HG03108 (cell line): Measurements from ENCODE around the gene FCER2.
"Not testable (repeated sequence)": the region's sequence is repeated elsewhere in the genome, so short reads cannot be mapped to it uniquely, and the experiment has no call there.

Experiments
- ATAC-seq: cut with Tn5 transposase; IDR thresholded peaks from one replicate; pipeline ENCODE4 v1.9.1; 2021; ENCODE audit warnings: moderate library complexity; ENCODE audit not compliant: unreplicated experiment

FCER2 gene, protein sequence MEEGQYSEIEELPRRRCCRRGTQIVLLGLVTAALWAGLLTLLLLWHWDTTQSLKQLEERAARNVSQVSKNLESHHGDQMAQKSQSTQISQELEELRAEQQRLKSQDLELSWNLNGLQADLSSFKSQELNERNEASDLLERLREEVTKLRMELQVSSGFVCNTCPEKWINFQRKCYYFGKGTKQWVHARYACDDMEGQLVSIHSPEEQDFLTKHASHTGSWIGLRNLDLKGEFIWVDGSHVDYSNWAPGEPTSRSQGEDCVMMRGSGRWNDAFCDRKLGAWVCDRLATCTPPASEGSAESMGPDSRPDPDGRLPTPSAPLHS

DNA sequence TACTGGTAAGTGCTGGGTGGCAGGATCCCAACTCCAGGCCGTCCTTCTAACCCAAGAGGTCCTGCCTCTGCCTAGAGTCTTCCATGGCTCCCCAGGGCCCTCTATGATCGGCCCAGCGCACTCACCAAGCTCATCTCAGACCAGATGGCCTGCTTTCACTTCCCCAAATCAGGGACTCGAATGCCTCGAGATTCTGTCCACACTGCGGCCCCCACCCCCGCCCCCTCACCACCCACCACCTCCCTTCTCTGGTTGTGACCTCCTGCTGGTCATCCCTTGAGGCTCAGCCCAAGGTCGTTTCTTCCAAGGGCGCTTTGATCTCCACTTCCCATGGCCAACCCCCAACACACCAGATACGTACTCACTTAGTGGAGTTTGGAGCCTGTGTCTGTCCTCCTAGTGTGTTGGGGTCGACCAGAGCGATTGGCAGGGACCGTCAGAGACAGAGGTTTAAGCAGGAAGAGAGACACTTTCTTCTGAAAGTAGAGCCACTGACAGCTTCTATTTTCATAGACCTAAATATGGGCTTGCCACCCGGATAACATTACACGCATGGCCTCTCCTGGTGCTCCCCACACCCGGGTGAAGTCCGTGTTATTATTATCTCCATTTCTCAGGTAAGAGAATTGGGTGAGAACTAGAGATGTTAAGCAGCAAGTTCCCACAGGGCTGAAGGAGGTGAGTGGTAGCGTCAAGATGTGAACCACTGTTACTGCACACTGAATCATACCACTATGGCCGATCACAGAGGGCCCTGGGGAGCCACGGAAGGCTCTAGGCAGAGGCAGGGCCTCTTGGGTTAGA, at the start of gene FCER2:
Gene FCER2, minus strand, starts transcription at position 478 of the 804 bp plus-strand sequence. CDS start 2,371 bp downstream, outside the sequence.
- ATAC-seq = peak; percentile 39

DNA sequence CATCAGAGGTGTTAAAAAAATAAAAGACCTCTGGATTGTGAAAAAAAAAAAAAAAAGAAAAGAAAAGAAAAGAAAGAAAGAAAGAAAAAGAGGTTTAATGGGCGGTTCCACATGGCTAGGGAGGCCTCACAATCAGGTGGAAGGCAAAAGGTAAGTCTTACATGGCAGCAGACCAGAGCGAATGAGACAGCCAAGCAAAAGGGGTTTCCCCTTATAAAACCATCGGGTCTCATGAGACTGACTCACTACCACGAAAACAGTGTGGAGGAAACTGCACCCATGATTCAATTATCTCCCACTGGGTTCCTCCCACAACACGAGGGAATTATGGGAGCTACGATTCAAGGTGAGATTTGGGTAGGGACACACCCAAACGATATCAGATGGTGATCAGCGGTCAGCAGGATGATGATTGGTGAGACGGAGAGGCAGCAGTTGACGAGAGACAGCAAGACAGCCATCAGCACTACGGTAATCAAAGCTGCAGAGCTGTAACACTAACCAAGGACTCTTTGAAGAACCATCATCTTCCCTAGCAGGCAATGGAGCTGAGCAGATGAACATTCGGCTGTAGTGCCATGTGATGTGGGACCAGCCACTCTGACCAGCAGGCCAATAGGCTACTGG, 49.3 kb upstream of the FCER2 start:
- ATAC-seq = no peak

GRCh38 chr19:7748756-7749155, 46.8 kb upstream of the FCER2 start:
- ATAC-seq = no peak

DNA sequence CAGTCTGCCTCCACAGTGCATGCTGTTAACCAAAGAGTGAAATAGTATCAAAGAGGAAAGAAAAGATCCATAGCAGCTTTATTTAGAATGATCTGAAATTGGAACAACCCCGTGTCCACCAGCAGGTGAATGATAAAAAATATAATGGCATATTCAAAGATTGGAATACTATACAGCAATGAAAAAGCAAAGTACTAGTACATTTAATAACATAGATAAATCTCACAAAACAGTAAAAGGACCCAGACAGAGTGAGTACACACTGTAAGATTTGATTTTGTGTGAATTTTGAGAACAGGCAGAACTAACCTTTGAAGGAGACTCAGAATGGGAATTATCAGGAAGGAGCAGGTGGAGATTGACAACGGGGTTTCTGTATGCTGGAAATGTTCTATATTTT, 46.2 kb upstream of the FCER2 start:
- no peak for ATAC-seq

DNA sequence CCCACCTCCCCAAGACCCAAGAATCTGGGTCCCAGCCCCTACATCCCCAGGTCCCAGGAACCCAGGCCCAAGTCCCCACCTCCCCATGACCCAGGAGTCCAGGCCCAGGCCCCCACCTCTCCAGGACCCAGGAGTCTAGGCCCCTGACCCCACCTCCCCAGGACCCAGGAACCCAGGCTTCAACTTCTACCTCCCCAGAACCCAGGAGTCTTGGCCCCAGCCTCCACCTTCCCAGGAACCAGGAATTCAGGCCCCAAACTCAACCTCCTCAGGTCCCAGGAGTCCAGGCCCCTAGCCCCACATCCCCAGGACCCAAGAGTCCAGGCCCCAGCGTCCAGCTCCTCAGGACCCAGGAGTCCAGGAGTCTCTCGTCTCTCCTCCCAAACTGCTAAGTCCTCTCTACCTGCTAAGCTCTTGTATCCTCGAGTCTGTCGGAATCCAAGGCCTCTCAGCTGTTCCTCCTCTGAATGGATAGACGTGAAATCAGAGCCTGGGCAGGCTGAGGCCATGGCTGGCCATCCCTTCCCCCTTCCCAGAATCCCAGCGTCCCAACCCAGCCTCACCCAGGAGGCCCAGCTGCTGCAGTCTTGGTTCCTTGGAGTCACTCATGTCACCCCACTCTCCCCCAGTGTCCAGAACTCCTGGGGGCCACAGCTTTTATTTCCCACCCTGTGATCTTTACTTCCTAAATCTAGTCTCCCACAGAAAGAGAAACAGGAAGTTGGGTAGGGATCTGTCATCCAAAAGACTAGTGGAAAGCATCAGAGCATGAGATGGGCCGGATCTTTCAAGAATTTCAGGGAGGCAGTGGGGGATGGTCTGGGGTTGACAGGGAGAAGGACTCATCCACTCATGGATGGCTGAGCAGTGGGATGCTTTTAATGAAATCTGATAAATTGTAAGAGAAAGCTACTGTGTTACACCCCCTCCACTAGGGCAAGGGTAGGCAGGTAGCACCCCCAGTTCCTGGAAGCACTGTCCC, 45.3 kb upstream of the FCER2 start, which contains the start of gene CD209:
Gene CD209, minus strand, starts transcription at position 632 of the 982 bp plus-strand sequence. Its CDS starts 23 bp downstream, at position 609.
- no peak for ATAC-seq

DNA sequence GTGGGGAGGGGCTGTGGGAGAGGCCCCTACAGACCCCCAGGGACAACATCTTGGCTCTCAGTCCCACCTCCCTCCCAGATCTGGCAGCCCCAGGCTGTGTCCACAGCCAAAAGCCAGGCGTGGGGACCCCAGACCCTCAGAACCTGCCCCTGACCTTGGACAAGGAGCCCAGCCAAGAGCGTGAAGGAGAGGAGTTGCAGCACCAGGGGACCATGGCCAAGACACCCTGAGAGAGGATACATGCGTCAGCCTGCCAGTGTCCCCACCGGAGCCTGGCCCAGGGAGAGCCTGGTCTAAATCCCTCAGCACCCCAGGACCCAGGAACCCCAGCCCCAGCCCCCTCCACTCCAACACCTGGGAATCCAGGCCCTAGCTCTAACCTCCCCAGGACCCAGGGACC, 44.4 kb upstream of the FCER2 start:
- ATAC-seq = not testable (repeated sequence)

- ATAC-seq = no peak
Observed at GRCh38 chr19:7744871-7745650, 43.1 kb upstream of the FCER2 start.

GRCh38 chr19:7744199-7744786, 42.4 kb upstream of the FCER2 start:
- ATAC-seq = no peak

DNA sequence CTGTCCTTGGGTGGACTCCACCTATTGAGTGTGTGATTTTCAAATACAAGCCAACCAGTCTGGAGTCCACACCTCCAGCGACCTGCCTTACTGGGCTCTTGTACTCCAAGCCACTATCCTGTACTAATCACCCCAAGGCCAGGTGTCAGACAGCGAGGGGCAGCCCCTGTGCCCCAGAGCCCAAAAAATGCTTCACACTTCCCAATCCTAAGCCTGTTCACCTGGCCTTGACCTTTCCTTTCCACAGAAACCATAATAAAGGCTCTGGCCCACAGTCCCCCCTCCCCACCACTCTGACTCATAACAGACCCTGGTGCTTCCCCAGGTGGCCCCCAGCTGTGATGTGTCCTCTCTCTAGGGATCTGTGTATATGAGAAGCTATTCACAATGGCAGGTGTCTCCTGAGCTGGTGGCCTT, 41.5 kb upstream of the FCER2 start:
- peak; percentile 74 for ATAC-seq

- ATAC-seq = no peak
Observed at GRCh38 chr19:7742991-7743390, 41.1 kb upstream of the FCER2 start.

DNA sequence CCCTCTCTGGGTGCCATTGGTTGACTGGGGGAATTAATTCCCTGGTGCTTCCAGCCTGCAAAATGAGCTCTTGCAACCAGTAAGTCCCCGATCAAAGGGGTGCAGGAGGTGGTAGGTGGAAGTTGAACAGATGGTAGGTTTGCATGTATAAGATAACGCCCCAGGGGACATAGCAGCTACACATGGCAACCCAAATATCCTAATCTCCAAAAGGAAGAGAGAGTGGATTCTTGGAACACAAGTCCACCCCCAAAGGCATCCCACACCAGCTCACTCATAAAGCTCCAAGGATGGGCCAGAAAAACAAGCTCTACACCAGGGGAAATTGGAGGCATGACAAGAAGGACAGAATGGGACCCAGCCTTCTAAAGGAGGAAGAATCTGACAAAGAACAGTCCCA, 40.6 kb upstream of the FCER2 start:
- no peak for ATAC-seq

DNA sequence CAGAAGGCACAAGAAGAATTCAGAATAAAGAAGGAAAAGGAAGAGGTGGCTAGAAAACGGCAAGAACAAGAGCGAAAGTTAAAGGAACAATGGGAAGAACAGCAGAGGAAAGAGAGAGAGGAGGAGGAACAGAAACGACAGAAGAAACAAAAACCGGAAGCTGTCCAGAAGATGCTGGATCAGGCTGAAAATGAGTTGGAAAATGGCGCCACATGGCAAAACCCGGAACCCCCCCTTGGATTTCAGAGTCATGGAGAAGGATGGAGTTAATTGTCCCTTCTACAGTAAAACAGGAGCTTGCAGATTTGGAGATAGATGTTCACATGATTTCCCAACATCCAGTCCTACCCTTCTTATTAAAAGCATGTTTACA, 38.7 kb upstream of the FCER2 start:
- ATAC-seq = no peak

GRCh38 chr19:7739801-7740681, 38.1 kb upstream of the FCER2 start:
- no peak for ATAC-seq

DNA sequence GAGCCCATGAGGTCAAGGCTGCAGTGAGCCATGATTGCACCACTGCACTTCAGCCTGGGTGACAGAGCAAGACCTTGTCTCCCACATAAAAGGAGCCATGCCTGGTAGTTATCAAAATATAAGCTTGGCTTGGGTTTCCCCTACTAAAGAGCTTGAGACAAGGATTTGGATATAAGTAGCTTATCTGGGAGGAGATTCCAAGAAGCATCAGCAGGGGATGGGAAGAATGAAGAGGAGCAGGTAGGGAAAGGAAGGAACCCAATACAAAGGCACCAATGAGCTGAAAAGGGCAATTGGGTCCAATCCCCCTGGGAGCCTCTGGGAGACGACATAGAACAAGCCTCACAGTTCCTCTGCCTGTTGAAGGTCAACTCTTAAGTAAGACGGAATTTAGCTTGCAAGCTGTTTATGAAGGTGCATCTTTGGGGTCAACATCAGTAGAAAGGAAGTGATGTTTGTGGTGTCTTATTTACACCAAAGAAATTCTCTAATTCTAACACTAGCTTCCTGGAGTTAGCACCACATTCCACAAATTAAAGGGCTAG, 37.4 kb upstream of the FCER2 start:
- no peak for ATAC-seq

GRCh38 chr19:7738023-7738422, 36.1 kb upstream of the FCER2 start:
- no peak for ATAC-seq

DNA sequence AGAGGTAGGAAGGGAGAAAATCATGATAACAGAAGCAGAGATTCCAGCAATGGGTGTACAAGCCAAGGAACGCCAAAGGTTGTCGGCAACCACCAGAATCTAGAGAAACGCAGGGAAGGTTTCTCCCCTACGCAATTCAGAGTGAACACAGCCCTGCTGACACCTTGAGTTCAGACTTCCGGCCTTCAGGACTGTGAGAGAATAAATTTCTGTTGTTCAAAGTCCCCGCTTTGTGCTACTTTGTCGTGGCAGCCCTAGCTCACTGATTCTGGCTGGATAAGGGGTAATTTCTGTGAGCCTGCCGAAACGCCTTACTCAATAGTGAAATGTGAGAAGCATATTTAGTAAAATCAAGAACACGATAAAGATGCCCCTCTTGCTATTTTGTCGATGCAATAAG, 35.3 kb upstream of the FCER2 start:
- ATAC-seq = no peak

GRCh38 chr19:7736148-7736547, 34.2 kb upstream of the FCER2 start:
- ATAC-seq = no peak
